Stomach (tissue), 9 donors: Measurements from ENCODE around the gene CRB2. TPM values are rescaled to one million over a fixed set of nuclear protein-coding genes. Genes with fewer than 3 reads are reported as not detected.

ENCODE experiments used
- DNase-seq, 2 donors: peaks; one replicate each; pipeline versions ENCODE4 v3.0.0 to v3.0.0-alpha.2; 2013 to 2019
- H3K27ac ChIP-seq, 5 donors: fragments of 200-600 bp in 4 of 5; sonication (generic) in 4 of 5; one replicate each; pipeline ENCODE4 v1.5.1; 2013 to 2019; ENCODE audit warnings: mild to moderate bottlenecking in 1 of 5, moderate library complexity in 1 of 5
- H3K27me3 ChIP-seq, 3 donors: fragments of 200-600 bp; sonication (generic); one replicate each; pipeline ENCODE4 v1.5.1; 2017 to 2019; ENCODE audit warnings: mixed run types in 1 of 3
- H3K36me3 ChIP-seq, 4 donors: fragments of 200-600 bp; sonication (generic); 1 replicate in 3 of 4; 2 replicates in 1 of 4; pipeline ENCODE4 v1.5.1; 2016 to 2019
- H3K4me1 ChIP-seq, 4 donors: fragments of 200-600 bp; sonication (generic); one replicate each; pipeline ENCODE4 v1.5.1; 2016 to 2019
- H3K4me3 ChIP-seq, 4 donors: fragments of 200-600 bp; sonication (generic) in 3 of 4; one replicate each; pipeline ENCODE4 v1.5.1; 2016 to 2019; ENCODE audit warnings: mild to moderate bottlenecking in 1 of 4
- H3K9me3 ChIP-seq, 4 donors: fragments of 200-600 bp; sonication (generic); one replicate each; pipeline ENCODE4 v1.5.1; 2016 to 2019
- CTCF ChIP-seq, 7 experiments: fragments of 450-650 bp in 4 of 7; fragments of 200-600 bp in 3 of 7; sonication (generic) in 3 of 7; IDR thresholded peaks; one replicate each; pipeline ENCODE4 v1.5.1; 2016 to 2019; ENCODE audit warnings: antibody characterized with exemption in 7 of 7, control low read depth in 2 of 7, mild to moderate bottlenecking in 1 of 7
- EP300 ChIP-seq: sonication (generic); formaldehyde crosslinking; IDR thresholded peaks from one replicate; pipeline ENCODE4 v1.6.1; 2017; ENCODE audit warnings: antibody characterized with exemption
- POLR2A ChIP-seq, 4 donors: fragments of 450-650 bp; IDR thresholded peaks; one replicate each; pipeline ENCODE4 v1.6.1; 2016; ENCODE audit warnings: antibody characterized with exemption in 4 of 4, control low read depth in 2 of 4, mild to moderate bottlenecking in 1 of 4, moderate library complexity in 1 of 4
- POLR2AphosphoS5 ChIP-seq, 3 donors: sonication (generic); formaldehyde crosslinking; IDR thresholded peaks; one replicate each; pipeline ENCODE4 v1.6.1; 2016; ENCODE audit warnings: antibody characterized with exemption in 3 of 3
- WGBS, 5 donors: extraction: QIAGEN DNeasy Blood & Tissue Kit in 3 of 5; methylation state at CpG; one replicate each; pipeline versions ENCODE4 v1.1.5 to v1.1.7; 2013 to 2018; 5-methylcytosine and 5-hydroxymethylcytosine counted together
- intact Hi-C: fragments of 100-400 bp; cut with DNase I; formaldehyde crosslinking; loops from one replicate; pipeline ENCODE4 v1.15.1; 2023; ENCODE audit warnings: low total_unique reads
- polyA plus RNA-seq, 3 donors: library from polyadenylated mRNA; stranded (reverse); fragments of 200-250 nt; gene quantifications; one replicate each; pipeline ENCODE4 v1.2.3, GENCODE V29; 2013
- total RNA-seq, 5 donors: library from RNA; depleted of rRNA; stranded (reverse); fragments of >200 nt; gene quantifications; one replicate each; pipeline versions ENCODE4 v1.1.0 to v1.2.3, GENCODE V29; 2014 to 2016
- donor health status: healthy with polysubstance abuse.
- donor health status: Bipolar disorder and iron deficiency.
- donor health status: healthy.

CRB2 gene
- total and polyA plus RNA-seq, 8 donors, result 0.03 to 4.3 (median 0.19) TPM; not detected in 4

GRCh38 chr9:123370108-123370507 lies 14.1 kb downstream of the CRB2 start:
- Histone ChIP-seq H3K9me3 (no peaks in the 10 kb centered on the region), H3K27me3 (peaks cover 14 to 94% (median 58%) of the 10 kb centered on the region in 3 donors), H3K4me3 (no peak overlapping the region), H3K4me1 (peaks cover 12 to 20% (median 15%) of the 10 kb centered on the region in 4 donors), H3K27ac (no peak overlapping the region), H3K36me3 (no peaks in the 10 kb centered on the region)
- no peak for DNase-seq
- intact Hi-C loops, result no loop called here
- WGBS, 5 donors, result 87 to 89% (median 89%) methylated on average over 13 of the region's 13 CpGs
- TF ChIP-seq EP300 (no peak), CTCF (IDR thresholded peaks at IDR 0.05) (no peak), POLR2A (IDR thresholded peaks at IDR 0.05) (no peak), POLR2AphosphoS5 (IDR thresholded peaks at IDR 0.05) (no peak)

GRCh38 chr9:123370526-123371227 lies 14.7 kb downstream of the CRB2 start:
- no peaks in the 10 kb centered on the region for H3K36me3 ChIP-seq
- H3K27me3 ChIP-seq, result peaks cover 14 to 99% (median 59%) of the 10 kb centered on the region in 3 donors
- intact Hi-C loops, result no loop called here
- H3K4me3 ChIP-seq, result no peak overlapping the region
- peaks cover 12 to 25% (median 19%) of the 10 kb centered on the region in 4 donors for H3K4me1 ChIP-seq
- H3K27ac ChIP-seq, result no peak overlapping the region
- H3K9me3 ChIP-seq, result no peaks in the 10 kb centered on the region
- TF ChIP-seq POLR2A (IDR thresholded peaks at IDR 0.05), result no peak
- no peak for TF ChIP-seq EP300
- TF ChIP-seq POLR2AphosphoS5 (IDR thresholded peaks at IDR 0.05), result no peak
- TF ChIP-seq CTCF (IDR thresholded peaks at IDR 0.05), result no peak
- 80 to 87% (median 85%) methylated on average over 10 to 29 of the region's 29 CpGs for WGBS, 5 donors
- no peak for DNase-seq

GRCh38 chr9:123371228-123371584 lies 15.2 kb downstream of the CRB2 start:
- TF ChIP-seq CTCF (IDR thresholded peaks at IDR 0.05), result no peak
- no peak for TF ChIP-seq POLR2AphosphoS5 (IDR thresholded peaks at IDR 0.05)
- TF ChIP-seq POLR2A (IDR thresholded peaks at IDR 0.05), result no peak
- TF ChIP-seq EP300, result no peak
- Histone ChIP-seq H3K9me3 (no peaks in the 10 kb centered on the region), H3K4me1 (peaks cover 12 to 31% (median 23%) of the 10 kb centered on the region in 4 donors), H3K4me3 (no peak overlapping the region), H3K36me3 (no peaks in the 10 kb centered on the region), H3K27me3 (peaks cover 14 to 99% (median 56%) of the 10 kb centered on the region in 3 donors), H3K27ac (no peak overlapping the region)
- DNase-seq, result no peak
- 57 to 83% (median 83%) methylated on average over 8 to 18 of the region's 18 CpGs for WGBS, 5 donors
- intact Hi-C loops, result no loop called here

- TF ChIP-seq POLR2AphosphoS5 (IDR thresholded peaks at IDR 0.05), result no peak
- no peak for TF ChIP-seq POLR2A (IDR thresholded peaks at IDR 0.05)
- no peak for TF ChIP-seq CTCF (IDR thresholded peaks at IDR 0.05)
- no peak for TF ChIP-seq EP300
- peaks cover 12 to 32% (median 26%) of the 10 kb centered on the region in 4 donors for H3K4me1 ChIP-seq
- no peak overlapping the region for H3K27ac ChIP-seq
- no peaks in the 10 kb centered on the region for H3K36me3 ChIP-seq
- intact Hi-C loops, result no loop called here
- no peak overlapping the region for H3K4me3 ChIP-seq
- no peaks in the 10 kb centered on the region for H3K9me3 ChIP-seq
- DNase-seq, result no peak
- H3K27me3 ChIP-seq, result peaks cover 14 to 99% (median 54%) of the 10 kb centered on the region in 3 donors
- WGBS, 5 donors, result 81 to 91% (median 87%) methylated on average over 9 to 14 of the region's 14 CpGs
Measured at GRCh38 chr9:123371805-123372590, 16.0 kb downstream of the CRB2 start.
